K562 (cell line): Measurements from ENCODE around the gene TRIM62. TPM values are rescaled to one million over a fixed set of nuclear protein-coding genes. Genes with fewer than 3 reads are reported as not detected.
"Not testable (repeated sequence)": the region's sequence is repeated elsewhere in the genome, so short reads cannot be mapped to it uniquely, and the experiment has no call there.

ENCODE experiments used
- ATAC-seq: fragments of 200-7000 bp; cut with Tn5 transposase; 3 replicates; pipeline ENCODE4 v1.9.1; 2020; ENCODE audit warnings: moderate library complexity
- BruUV-seq: library from RNA; stranded (reverse); fragments of 400-500 nt; replicated peaks from 2 replicates; lab custom pipeline; 2021; lab: Mats Ljungman, UMichigan
- CTCF ChIA-PET: fragments of 300-600 bp; formaldehyde crosslinking; extraction: SDS; loops from one replicate; lab custom pipeline; 2021; ENCODE audit warnings: low intra/inter-chr PET ratio; lab: Yijun Ruan, JAX
- POLR2A ChIA-PET: fragments of 300-600, 350-650 bp; sonication (Branson Sonifier 250); formaldehyde crosslinking; extraction: SDS; loops from one replicate; lab custom pipeline; 2021; ENCODE audit warnings: antibody characterized with exemption, inconsistent platforms; lab: Yijun Ruan, JAX
- DNase-seq, 4 experiments: peaks; one replicate each; pipeline versions ENCODE4 v3.0.0 to v3.0.0-alpha.2; 2011 to 2018; ENCODE audit warnings: low spot score in 3 of 4, mixed read lengths in 3 of 4; ENCODE audit errors: extremely low read depth in 1 of 4
- FAIRE-seq: peaks from 2 replicates; lab custom pipeline; 2011; peaks lifted over from hg19 to GRCh38; lab: Jason Lieb, UNC
- H2AFZ ChIP-seq: 2 replicates; pipeline ENCODE4 v1.6.0; 2011; ENCODE audit warnings: low read depth, low read length, control low read depth, inconsistent platforms
- H3K27ac ChIP-seq: fragments of 200-600 bp; 3 replicates; pipeline ENCODE4 v1.8.0; 2011; ENCODE audit warnings: low read depth, mild to moderate bottlenecking, control low read depth, inconsistent platforms, low read length, moderate library complexity, mixed read lengths; ENCODE audit errors: extremely low read depth
- H3K27me3 ChIP-seq, 2 experiments: fragments of 300-600 bp in 1 of 2; 2 replicates in 1 of 2; 3 replicates in 1 of 2; pipeline versions ENCODE4 v1.6.0 to v1.8.0; 2011; ENCODE audit warnings: inconsistent platforms in 2 of 2, low read length in 2 of 2, mild to moderate bottlenecking in 1 of 2, mixed read lengths in 1 of 2, moderate library complexity in 1 of 2; ENCODE audit not compliant: control insufficient read depth in 2 of 2, insufficient read depth in 2 of 2
- H3K36me3 ChIP-seq: fragments of 300-600 bp; 3 replicates; pipeline ENCODE4 v1.8.0; 2011; ENCODE audit warnings: mild to moderate bottlenecking, low read length, inconsistent platforms; ENCODE audit not compliant: control insufficient read depth, insufficient read depth
- H3K4me1 ChIP-seq, 2 experiments: fragments of 200-600 bp in 1 of 2; replicated peaks in 1 of 2; 2 replicates in 1 of 2; 3 replicates in 1 of 2; pipeline versions ENCODE4 v1.5.1 to v1.8.0; 2011; ENCODE audit warnings: inconsistent platforms in 2 of 2, low read length in 2 of 2, mild to moderate bottlenecking in 1 of 2, mixed read lengths in 1 of 2, moderate library complexity in 1 of 2; ENCODE audit not compliant: control insufficient read depth in 2 of 2, insufficient read depth in 2 of 2
- H3K4me2 ChIP-seq: 2 replicates; pipeline ENCODE4 v1.6.1; 2011; ENCODE audit warnings: low read length, control low read depth, inconsistent platforms, mixed read lengths; ENCODE audit not compliant: insufficient read depth
- H3K4me3 ChIP-seq: fragments of 200-600 bp; sonication (generic), shearing (Covaris generic); 2 replicates; pipeline ENCODE4 v1.5.1; 2016; ENCODE audit warnings: control low read depth, inconsistent platforms
- H3K79me2 ChIP-seq: fragments of 200-600 bp; 3 replicates; pipeline ENCODE4 v1.8.0; 2011; ENCODE audit warnings: low read length, inconsistent platforms; ENCODE audit not compliant: control insufficient read depth, insufficient read depth
- H3K9ac ChIP-seq, 2 experiments: 2 replicates each; pipeline versions ENCODE4 v1.6.0 to v1.6.1; 2011; ENCODE audit warnings: low read depth in 2 of 2, low read length in 2 of 2, control low read depth in 1 of 2, inconsistent platforms in 1 of 2, mild to moderate bottlenecking in 1 of 2, mixed read lengths in 1 of 2; ENCODE audit not compliant: insufficient read depth in 1 of 2
- H3K9me1 ChIP-seq: one replicate; pipeline ENCODE4 v1.6.0; 2011; ENCODE audit warnings: inconsistent platforms, mild to moderate bottlenecking, low read length, moderate library complexity; ENCODE audit not compliant: control insufficient read depth, insufficient read depth
- H3K9me3 ChIP-seq: replicated peaks from 2 replicates; pipeline ENCODE4 v1.5.1; 2011; ENCODE audit warnings: low read depth, low read length, inconsistent platforms; ENCODE audit not compliant: control insufficient read depth, insufficient read depth
- H4K20me1 ChIP-seq: replicated peaks from 2 replicates; pipeline ENCODE4 v1.6.1; 2011; ENCODE audit warnings: low read length, inconsistent platforms, mixed read lengths; ENCODE audit not compliant: control insufficient read depth, insufficient read depth
- SIN3A ChIP-seq, 2 experiments: fragments of 150-350 bp in 1 of 2; IDR thresholded peaks; 2 replicates each; pipeline ENCODE4 v1.6.1; 2011 to 2016; ENCODE audit warnings: borderline replicate concordance in 2 of 2, low read depth in 2 of 2, low read length in 2 of 2, mild to moderate bottlenecking in 2 of 2, moderate library complexity in 2 of 2; ENCODE audit not compliant: control insufficient read depth in 1 of 2
- YBX1 ChIP-seq: fragments of 450-650 bp; IDR thresholded peaks from 2 replicates; pipeline ENCODE4 v1.7.1; 2016; ENCODE audit warnings: mild to moderate bottlenecking
- ZBTB7A ChIP-seq: IDR thresholded peaks from 2 replicates; pipeline ENCODE4 v1.6.1; 2011; ENCODE audit warnings: low read depth, mild to moderate bottlenecking, low read length, moderate library complexity, borderline replicate concordance; ENCODE audit not compliant: control insufficient read depth
- ZNF3 ChIP-seq: fragments of 250-450 bp; sonication (Bioruptor Pico); IDR thresholded peaks from 2 replicates; pipeline ENCODE4 v1.5.0; 2021; ENCODE audit warnings: mild to moderate bottlenecking, moderate library complexity
- ZNF512 ChIP-seq: IDR thresholded peaks from 2 replicates; pipeline ENCODE4 v1.6.1; 2016; ENCODE audit warnings: missing genetic modification characterization, missing compliant biosample characterization
- WGBS: fragments of 100-300 bp; shearing (Covaris generic); methylation state at CpG from one replicate; pipeline ENCODE4 v1.1.6; 2016; ENCODE audit warnings: low coverage, mixed read lengths; ENCODE audit not compliant: insufficient coverage; ENCODE audit errors: missing lambda C conversion rate; 5-methylcytosine and 5-hydroxymethylcytosine counted together
- in situ Hi-C: fragments of 300-500 bp; cut with MboI; formaldehyde crosslinking; loops from 4 replicates; pipeline ENCODE4 v1.15.0; 2018; ENCODE audit warnings: inconsistent platforms, mixed read lengths
- intact Hi-C: fragments of 100-400 bp; cut with micrococcal nuclease; formaldehyde crosslinking; loops from 2 replicates; pipeline ENCODE4 v1.14.2; 2022
- polyA plus RNA-seq, 8 experiments: library from polyadenylated mRNA; depleted of rRNA in 4 of 8; stranded (reverse) in 5 of 8; unstranded in 3 of 8; fragments of >200 nt; fragmentation: Nextera tagmentation in 2 of 8; fragmentation: Illumina TruSeq in 1 of 8; extraction: Ambion mirVana in 2 of 8; extraction: Trizol in 1 of 8; gene quantifications; 2 replicates each; pipeline versions ENCODE4 v1.2.1 to v1.2.3, GENCODE V29; 2011 to 2014; ENCODE audit warnings: inconsistent platforms in 1 of 8, missing spikeins in 1 of 8
- total RNA-seq, 7 experiments: library from RNA; depleted of rRNA in 6 of 7; stranded (reverse); fragments of >200 nt in 6 of 7; fragmentation: Illumina TruSeq in 2 of 7; extraction: Trizol in 2 of 7; gene quantifications; 2 replicates each; pipeline versions ENCODE4 v1.2.1 to v1.2.3, GENCODE V29; 2011 to 2021; ENCODE audit warnings: low replicate concordance in 1 of 7
- TF ChIP-seq, protein P1 (sequence below): IDR thresholded peaks from 2 replicates; pipeline ENCODE4 v1.6.1; 2011; ENCODE audit warnings: borderline replicate concordance, low read depth, mild to moderate bottlenecking, moderate library complexity, low read length; ENCODE audit not compliant: insufficient read depth, poor library complexity, severe bottlenecking

The TRIM62 gene
- total and polyA plus RNA-seq, 9 of the 15 experiments (the other 6 are each of a cell fraction or from before 2014, with no cell fraction given) = 0.18 to 2.3 (median 0.52) TPM

- TF ChIP-seq SIN3A (IDR thresholded peaks at IDR 0.05; ENCODE audit: borderline replicate concordance in 2 of 2, control insufficient read depth in 1 of 2, low read depth in 2 of 2, low read length in 2 of 2) (no peak), ZNF3 (CRISPR knock-in tag) (no peak), ZBTB7A (peak; percentile 97), YBX1 (no peak)
- TF ChIP-seq, protein P1, sequence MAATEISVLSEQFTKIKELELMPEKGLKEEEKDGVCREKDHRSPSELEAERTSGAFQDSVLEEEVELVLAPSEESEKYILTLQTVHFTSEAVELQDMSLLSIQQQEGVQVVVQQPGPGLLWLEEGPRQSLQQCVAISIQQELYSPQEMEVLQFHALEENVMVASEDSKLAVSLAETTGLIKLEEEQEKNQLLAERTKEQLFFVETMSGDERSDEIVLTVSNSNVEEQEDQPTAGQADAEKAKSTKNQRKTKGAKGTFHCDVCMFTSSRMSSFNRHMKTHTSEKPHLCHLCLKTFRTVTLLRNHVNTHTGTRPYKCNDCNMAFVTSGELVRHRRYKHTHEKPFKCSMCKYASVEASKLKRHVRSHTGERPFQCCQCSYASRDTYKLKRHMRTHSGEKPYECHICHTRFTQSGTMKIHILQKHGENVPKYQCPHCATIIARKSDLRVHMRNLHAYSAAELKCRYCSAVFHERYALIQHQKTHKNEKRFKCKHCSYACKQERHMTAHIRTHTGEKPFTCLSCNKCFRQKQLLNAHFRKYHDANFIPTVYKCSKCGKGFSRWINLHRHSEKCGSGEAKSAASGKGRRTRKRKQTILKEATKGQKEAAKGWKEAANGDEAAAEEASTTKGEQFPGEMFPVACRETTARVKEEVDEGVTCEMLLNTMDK = peak; percentile 75
These were observed 44.0 kb downstream of the TRIM62 start (continued) for GRCh38 chr1:33137800-33138199.

DNA sequence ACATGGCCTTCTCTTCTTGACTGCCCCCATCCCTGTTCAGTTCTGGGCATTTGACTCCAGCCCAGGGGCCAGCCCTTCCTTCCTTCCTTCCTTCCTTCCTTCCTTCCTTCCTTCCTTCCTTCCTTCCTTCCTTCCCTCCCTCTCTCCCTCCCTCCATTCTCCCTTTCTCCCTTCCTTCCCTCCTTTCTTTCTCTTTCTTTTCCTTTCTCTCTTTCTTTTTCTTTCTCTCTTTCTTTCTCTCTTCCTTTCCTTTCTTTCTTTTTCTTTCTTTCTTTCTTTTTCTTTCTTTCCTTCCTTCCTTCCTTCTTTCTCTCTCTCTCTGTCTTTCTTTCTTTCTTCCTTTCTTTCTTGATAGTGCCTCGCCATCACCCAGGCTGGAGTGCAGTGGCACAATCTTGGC is 45.8 kb downstream of the TRIM62 start:
- DNase-seq, H3K79me2 ChIP-seq, in situ Hi-C loops, H3K4me1 ChIP-seq, H3K9me1 ChIP-seq, BruUV-seq, H3K27ac ChIP-seq, H3K9me3 ChIP-seq, H3K9ac ChIP-seq, CTCF ChIA-PET, H3K36me3 ChIP-seq: not testable (repeated sequence)
- WGBS = 11% methylated on average over 1 of the region's 1 CpG
- intact Hi-C loops = loop anchor here (10.0 kb wide), 3 partner anchors 159 to 339 kb away; partner anchors contain the start of gene ZSCAN20
- peak; percentile 93 for TF ChIP-seq ZNF512
- TF ChIP-seq, all 486 proteins: peak for 1; not testable (repeated sequence) for 485
- peaks cover 9 to 39% of the 10 kb centered on the region in 2 experiments; a peak in 4 of 5 replicates for H3K27me3 ChIP-seq
- ATAC-seq, H3K4me3 ChIP-seq, H4K20me1 ChIP-seq, H2AFZ ChIP-seq, FAIRE-seq, H3K4me2 ChIP-seq: not testable (repeated sequence)
- POLR2A ChIA-PET = interaction anchor here (1.1 kb wide), 1 partner anchor 9 kb away, joined by 4 read pairs; no protein-coding TSS in a partner anchor
